Mesendoderm (in vitro differentiated cells): ENCODE data around the gene CHST15. TPM values are rescaled to one million over a fixed set of nuclear protein-coding genes. Genes with fewer than 3 reads are reported as not detected.

Experiments used
- DNase-seq: peaks from one replicate; pipeline ENCODE4 v3.0.0; 2013
- H2AK5ac ChIP-seq: 2 replicates; pipeline ENCODE4 v1.6.1; 2013; ENCODE audit warnings: low read length, inconsistent platforms
- H2BK120ac ChIP-seq: 2 replicates; pipeline ENCODE4 v1.6.1; 2013; ENCODE audit warnings: low read depth, mild to moderate bottlenecking, low read length, moderate library complexity, mixed read lengths
- H2BK15ac ChIP-seq: replicated peaks from 2 replicates; pipeline ENCODE4 v1.6.1; 2013; ENCODE audit warnings: low read depth, mild to moderate bottlenecking, moderate library complexity
- H2BK5ac ChIP-seq: 2 replicates; pipeline ENCODE4 v1.6.1; 2013; ENCODE audit warnings: low read length, inconsistent platforms
- H3K18ac ChIP-seq: 2 replicates; pipeline ENCODE4 v1.6.1; 2013; ENCODE audit warnings: mild to moderate bottlenecking, low read length, mixed read lengths
- H3K23ac ChIP-seq: one replicate; pipeline ENCODE4 v1.6.1; 2013; ENCODE audit warnings: low read length
- H3K27ac ChIP-seq: 2 replicates; pipeline ENCODE4 v1.5.1; 2013; ENCODE audit warnings: low read depth, mild to moderate bottlenecking, inconsistent platforms, low read length, moderate library complexity
- H3K27me3 ChIP-seq: 2 replicates; pipeline ENCODE4 v1.6.1; 2013; ENCODE audit warnings: low read length, control low read depth, mild to moderate bottlenecking, inconsistent platforms; ENCODE audit not compliant: insufficient read depth, poor library complexity
- H3K36me3 ChIP-seq: 2 replicates; pipeline ENCODE4 v1.6.1; 2013; ENCODE audit warnings: low read length, inconsistent platforms; ENCODE audit not compliant: control insufficient read depth, insufficient read depth
- H3K4ac ChIP-seq: one replicate; pipeline ENCODE4 v1.6.1; 2013; ENCODE audit warnings: low read depth, mild to moderate bottlenecking, low read length, moderate library complexity
- H3K4me1 ChIP-seq: 2 replicates; pipeline ENCODE4 v1.6.1; 2013; ENCODE audit warnings: low read depth, low read length, inconsistent platforms; ENCODE audit not compliant: control insufficient read depth
- H3K4me2 ChIP-seq: 2 replicates; pipeline ENCODE4 v1.6.1; 2013; ENCODE audit warnings: low read length
- H3K4me3 ChIP-seq: 2 replicates; pipeline ENCODE4 v1.5.1; 2013; ENCODE audit warnings: mild to moderate bottlenecking, low read length
- H3K56ac ChIP-seq: one replicate; pipeline ENCODE4 v1.6.1; 2013; ENCODE audit warnings: low read length
- H3K79me1 ChIP-seq: 2 replicates; pipeline ENCODE4 v1.6.1; 2013; ENCODE audit warnings: low read length, inconsistent platforms
- H3K79me2 ChIP-seq: 2 replicates; pipeline ENCODE4 v1.6.1; 2013; ENCODE audit warnings: mild to moderate bottlenecking, low read length; ENCODE audit not compliant: control insufficient read depth, insufficient read depth
- H3K9ac ChIP-seq: 2 replicates; pipeline ENCODE4 v1.6.1; 2013; ENCODE audit warnings: low read length, inconsistent platforms
- H4K5ac ChIP-seq: one replicate; pipeline ENCODE4 v1.6.1; 2013; ENCODE audit warnings: low read length
- H4K8ac ChIP-seq: one replicate; pipeline ENCODE4 v1.6.1; 2013; ENCODE audit warnings: low read depth, mild to moderate bottlenecking, control low read depth, low read length, moderate library complexity
- WGBS: extraction: QIAGEN DNeasy Blood & Tissue Kit; methylation state at CpG from one replicate; pipeline ENCODE4 v1.1.7; 2013; ENCODE audit warnings: low lambda C conversion rate, missing lambda C conversion rate; ENCODE audit not compliant: insufficient coverage; ENCODE audit errors: extremely low coverage; 5-methylcytosine and 5-hydroxymethylcytosine counted together
- polyA plus RNA-seq, 2 experiments: library from polyadenylated mRNA; stranded (reverse); fragments of 200-250 nt; gene quantifications; one replicate each; pipeline ENCODE4 v1.2.3, GENCODE V29; 2013

Gene CHST15
- polyA plus RNA-seq (2013, experiment 1 of 2): 12.6 TPM
- 12.3 TPM for polyA plus RNA-seq (2013, experiment 2 of 2)

- H3K9ac ChIP-seq: peak within 1 kb of the TSS; percentile 76
- peaks cover 11% of the 10 kb centered on the region for H3K79me1 ChIP-seq
- peak within 1 kb of the TSS; percentile 62 for H3K4me3 ChIP-seq
- WGBS: no CpG with 5 or more reads among the region's 106 CpGs
- H3K4me2 ChIP-seq: peak within 1 kb of the TSS; percentile 75
- H2BK15ac ChIP-seq: no peak within 1 kb of the TSS
- H2AK5ac ChIP-seq: no peak within 1 kb of the TSS
- no peak within 1 kb of the TSS for H3K23ac ChIP-seq
- peaks cover 12% of the 10 kb centered on the region for H3K79me2 ChIP-seq
- peak within 1 kb of the TSS; percentile 88 for H3K4ac ChIP-seq
- no peak within 1 kb of the TSS for H4K5ac ChIP-seq
- H2BK5ac ChIP-seq: peak within 1 kb of the TSS; percentile 73
- H3K36me3 ChIP-seq: no peaks in the 10 kb centered on the region
- no peaks in the 10 kb centered on the region for H3K27me3 ChIP-seq
- no peaks in the 10 kb centered on the region for H3K4me1 ChIP-seq
- no peak within 1 kb of the TSS for H4K8ac ChIP-seq
- H2BK120ac ChIP-seq: peak within 1 kb of the TSS; percentile 1
- H3K18ac ChIP-seq: peak within 1 kb of the TSS; percentile 93
- peak within 1 kb of the TSS; percentile 69 for H3K27ac ChIP-seq
- DNase-seq: peak; percentile 96
- H3K56ac ChIP-seq: peak within 1 kb of the TSS; percentile 91
Measured at GRCh38 chr10:124092860-124093773, at the start of gene CHST15. TSS of gene CHST15 (minus strand) at chr10:124093598. CDS start at chr10:124046212, 47,386 bp downstream.

- Histone ChIP-seq H2BK120ac (no peak overlapping the region), H2BK5ac (no peak overlapping the region), H3K18ac (no peak overlapping the region), H3K56ac (no peak overlapping the region), H3K27ac (no peak overlapping the region), H3K27me3 (no peaks in the 10 kb centered on the region), H3K4ac (no peak overlapping the region), H3K4me1 (no peaks in the 10 kb centered on the region), H2BK15ac (no peak overlapping the region), H4K8ac (no peak overlapping the region), H4K5ac (no peak overlapping the region), H3K36me3 (no peaks in the 10 kb centered on the region), H3K79me1 (no peaks in the 10 kb centered on the region), H3K9ac (no peak overlapping the region), H3K4me2 (no peak overlapping the region), H3K23ac (no peak overlapping the region), H3K4me3 (no peak overlapping the region), H2AK5ac (no peak overlapping the region), H3K79me2 (no peaks in the 10 kb centered on the region)
- WGBS: no CpG with 5 or more reads among the region's 6 CpGs
- DNase-seq: no peak
Measured at GRCh38 chr10:124142960-124143359, 49.6 kb upstream of the CHST15 start.

GRCh38 chr10:124142006-124142739, 48.8 kb upstream of the CHST15 start:
- H3K27ac ChIP-seq: no peak overlapping the region

GRCh38 chr10:124138883-124139348, 45.5 kb upstream of the CHST15 start:
- Histone ChIP-seq H3K18ac (no peak overlapping the region), H3K27ac (no peak overlapping the region), H3K9ac (no peak overlapping the region), H3K56ac (no peak overlapping the region), H3K4me3 (no peak overlapping the region), H3K4me2 (no peak overlapping the region), H2BK120ac (no peak overlapping the region), H3K4me1 (no peaks in the 10 kb centered on the region), H2AK5ac (no peak overlapping the region), H3K79me1 (no peaks in the 10 kb centered on the region), H4K8ac (no peak overlapping the region), H2BK5ac (no peak overlapping the region), H3K23ac (no peak overlapping the region), H2BK15ac (no peak overlapping the region), H3K27me3 (no peaks in the 10 kb centered on the region), H4K5ac (no peak overlapping the region), H3K4ac (no peak overlapping the region), H3K36me3 (no peaks in the 10 kb centered on the region), H3K79me2 (no peaks in the 10 kb centered on the region)
- WGBS: no CpG with 5 or more reads among the region's 6 CpGs
- no peak for DNase-seq

More at GRCh38 chr10:124142006-124142739, 48.8 kb upstream of the CHST15 start:
- no peaks in the 10 kb centered on the region for H3K79me1 ChIP-seq
- H3K23ac ChIP-seq: no peak overlapping the region
- no peaks in the 10 kb centered on the region for H3K27me3 ChIP-seq
- WGBS: no CpG with 5 or more reads among the region's 7 CpGs
- H3K18ac ChIP-seq: no peak overlapping the region
- H3K4me1 ChIP-seq: no peaks in the 10 kb centered on the region
- no peak overlapping the region for H3K56ac ChIP-seq
- H3K79me2 ChIP-seq: no peaks in the 10 kb centered on the region
- no peak for DNase-seq
- H3K9ac ChIP-seq: no peak overlapping the region
- no peak overlapping the region for H2BK15ac ChIP-seq
- H2BK5ac ChIP-seq: no peak overlapping the region
- H3K4ac ChIP-seq: no peak overlapping the region
- H2BK120ac ChIP-seq: no peak overlapping the region
- H4K8ac ChIP-seq: no peak overlapping the region
- no peak overlapping the region for H3K4me2 ChIP-seq
- no peak overlapping the region for H4K5ac ChIP-seq
- no peak overlapping the region for H2AK5ac ChIP-seq
- no peak overlapping the region for H3K4me3 ChIP-seq
- no peaks in the 10 kb centered on the region for H3K36me3 ChIP-seq

GRCh38 chr10:124138195-124138882, 44.9 kb upstream of the CHST15 start:
- H3K56ac ChIP-seq: no peak overlapping the region
- H3K27me3 ChIP-seq: no peaks in the 10 kb centered on the region
- no peak overlapping the region for H3K9ac ChIP-seq
- H3K79me1 ChIP-seq: no peaks in the 10 kb centered on the region
- H3K4ac ChIP-seq: no peak overlapping the region
- H3K36me3 ChIP-seq: no peaks in the 10 kb centered on the region
- no peak overlapping the region for H3K23ac ChIP-seq
- no peak overlapping the region for H3K4me2 ChIP-seq
- WGBS: no CpG with 5 or more reads among the region's 3 CpGs
- H3K18ac ChIP-seq: no peak overlapping the region
- H3K27ac ChIP-seq: no peak overlapping the region
- H2BK15ac ChIP-seq: no peak overlapping the region
- no peak overlapping the region for H2BK5ac ChIP-seq
- no peak overlapping the region for H4K8ac ChIP-seq
- no peak for DNase-seq
- no peaks in the 10 kb centered on the region for H3K4me1 ChIP-seq
- H3K4me3 ChIP-seq: no peak overlapping the region
- no peak overlapping the region for H2AK5ac ChIP-seq
- H3K79me2 ChIP-seq: no peaks in the 10 kb centered on the region
- no peak overlapping the region for H2BK120ac ChIP-seq
- no peak overlapping the region for H4K5ac ChIP-seq
